ENCODE measurements around the gene ACSL5. TPM values are rescaled to one million over a fixed set of nuclear protein-coding genes. Genes with fewer than 3 reads are reported as not detected.

Gene ACSL5
- total and polyA plus RNA-seq, 2 of the 8 experiments (the other 6 are each of a cell fraction or from before 2014, with no cell fraction given), result not detected

DNA sequence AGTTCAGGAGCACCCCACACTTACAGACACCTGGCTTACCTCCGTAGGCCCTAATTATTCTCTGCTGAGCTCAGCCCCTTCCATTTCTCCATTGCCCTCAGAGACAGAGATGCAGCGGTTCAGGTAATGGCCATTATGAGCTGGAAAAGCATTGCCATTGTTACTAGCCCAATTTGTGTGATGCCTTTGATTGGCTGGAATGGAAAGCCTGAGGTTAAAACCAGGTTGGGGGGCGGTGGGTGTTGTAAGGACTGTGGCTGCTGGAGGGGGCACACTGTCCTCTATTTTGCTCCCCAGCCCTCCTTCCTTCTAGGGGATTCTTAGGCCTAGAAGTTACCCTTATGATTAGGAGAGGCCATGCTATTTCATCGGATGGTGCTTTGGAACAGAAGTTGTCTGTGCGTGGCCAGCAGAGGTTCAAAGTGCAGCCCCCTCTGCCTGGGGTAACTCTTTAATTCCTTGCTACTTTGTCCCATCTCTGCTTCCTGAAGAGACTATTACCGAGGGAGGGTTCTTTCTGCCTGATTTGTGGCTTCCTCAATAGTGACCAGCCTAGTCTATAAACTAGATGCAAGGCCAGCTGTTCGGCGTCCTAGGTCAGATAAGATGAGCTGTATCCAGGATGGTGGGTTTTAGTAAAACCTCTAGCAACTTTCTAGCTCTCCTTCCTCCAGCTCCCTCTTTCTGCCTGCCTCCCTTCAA is 14.2 kb upstream of the ACSL5 start (continued):
- TF ChIP-seq, protein P1, sequence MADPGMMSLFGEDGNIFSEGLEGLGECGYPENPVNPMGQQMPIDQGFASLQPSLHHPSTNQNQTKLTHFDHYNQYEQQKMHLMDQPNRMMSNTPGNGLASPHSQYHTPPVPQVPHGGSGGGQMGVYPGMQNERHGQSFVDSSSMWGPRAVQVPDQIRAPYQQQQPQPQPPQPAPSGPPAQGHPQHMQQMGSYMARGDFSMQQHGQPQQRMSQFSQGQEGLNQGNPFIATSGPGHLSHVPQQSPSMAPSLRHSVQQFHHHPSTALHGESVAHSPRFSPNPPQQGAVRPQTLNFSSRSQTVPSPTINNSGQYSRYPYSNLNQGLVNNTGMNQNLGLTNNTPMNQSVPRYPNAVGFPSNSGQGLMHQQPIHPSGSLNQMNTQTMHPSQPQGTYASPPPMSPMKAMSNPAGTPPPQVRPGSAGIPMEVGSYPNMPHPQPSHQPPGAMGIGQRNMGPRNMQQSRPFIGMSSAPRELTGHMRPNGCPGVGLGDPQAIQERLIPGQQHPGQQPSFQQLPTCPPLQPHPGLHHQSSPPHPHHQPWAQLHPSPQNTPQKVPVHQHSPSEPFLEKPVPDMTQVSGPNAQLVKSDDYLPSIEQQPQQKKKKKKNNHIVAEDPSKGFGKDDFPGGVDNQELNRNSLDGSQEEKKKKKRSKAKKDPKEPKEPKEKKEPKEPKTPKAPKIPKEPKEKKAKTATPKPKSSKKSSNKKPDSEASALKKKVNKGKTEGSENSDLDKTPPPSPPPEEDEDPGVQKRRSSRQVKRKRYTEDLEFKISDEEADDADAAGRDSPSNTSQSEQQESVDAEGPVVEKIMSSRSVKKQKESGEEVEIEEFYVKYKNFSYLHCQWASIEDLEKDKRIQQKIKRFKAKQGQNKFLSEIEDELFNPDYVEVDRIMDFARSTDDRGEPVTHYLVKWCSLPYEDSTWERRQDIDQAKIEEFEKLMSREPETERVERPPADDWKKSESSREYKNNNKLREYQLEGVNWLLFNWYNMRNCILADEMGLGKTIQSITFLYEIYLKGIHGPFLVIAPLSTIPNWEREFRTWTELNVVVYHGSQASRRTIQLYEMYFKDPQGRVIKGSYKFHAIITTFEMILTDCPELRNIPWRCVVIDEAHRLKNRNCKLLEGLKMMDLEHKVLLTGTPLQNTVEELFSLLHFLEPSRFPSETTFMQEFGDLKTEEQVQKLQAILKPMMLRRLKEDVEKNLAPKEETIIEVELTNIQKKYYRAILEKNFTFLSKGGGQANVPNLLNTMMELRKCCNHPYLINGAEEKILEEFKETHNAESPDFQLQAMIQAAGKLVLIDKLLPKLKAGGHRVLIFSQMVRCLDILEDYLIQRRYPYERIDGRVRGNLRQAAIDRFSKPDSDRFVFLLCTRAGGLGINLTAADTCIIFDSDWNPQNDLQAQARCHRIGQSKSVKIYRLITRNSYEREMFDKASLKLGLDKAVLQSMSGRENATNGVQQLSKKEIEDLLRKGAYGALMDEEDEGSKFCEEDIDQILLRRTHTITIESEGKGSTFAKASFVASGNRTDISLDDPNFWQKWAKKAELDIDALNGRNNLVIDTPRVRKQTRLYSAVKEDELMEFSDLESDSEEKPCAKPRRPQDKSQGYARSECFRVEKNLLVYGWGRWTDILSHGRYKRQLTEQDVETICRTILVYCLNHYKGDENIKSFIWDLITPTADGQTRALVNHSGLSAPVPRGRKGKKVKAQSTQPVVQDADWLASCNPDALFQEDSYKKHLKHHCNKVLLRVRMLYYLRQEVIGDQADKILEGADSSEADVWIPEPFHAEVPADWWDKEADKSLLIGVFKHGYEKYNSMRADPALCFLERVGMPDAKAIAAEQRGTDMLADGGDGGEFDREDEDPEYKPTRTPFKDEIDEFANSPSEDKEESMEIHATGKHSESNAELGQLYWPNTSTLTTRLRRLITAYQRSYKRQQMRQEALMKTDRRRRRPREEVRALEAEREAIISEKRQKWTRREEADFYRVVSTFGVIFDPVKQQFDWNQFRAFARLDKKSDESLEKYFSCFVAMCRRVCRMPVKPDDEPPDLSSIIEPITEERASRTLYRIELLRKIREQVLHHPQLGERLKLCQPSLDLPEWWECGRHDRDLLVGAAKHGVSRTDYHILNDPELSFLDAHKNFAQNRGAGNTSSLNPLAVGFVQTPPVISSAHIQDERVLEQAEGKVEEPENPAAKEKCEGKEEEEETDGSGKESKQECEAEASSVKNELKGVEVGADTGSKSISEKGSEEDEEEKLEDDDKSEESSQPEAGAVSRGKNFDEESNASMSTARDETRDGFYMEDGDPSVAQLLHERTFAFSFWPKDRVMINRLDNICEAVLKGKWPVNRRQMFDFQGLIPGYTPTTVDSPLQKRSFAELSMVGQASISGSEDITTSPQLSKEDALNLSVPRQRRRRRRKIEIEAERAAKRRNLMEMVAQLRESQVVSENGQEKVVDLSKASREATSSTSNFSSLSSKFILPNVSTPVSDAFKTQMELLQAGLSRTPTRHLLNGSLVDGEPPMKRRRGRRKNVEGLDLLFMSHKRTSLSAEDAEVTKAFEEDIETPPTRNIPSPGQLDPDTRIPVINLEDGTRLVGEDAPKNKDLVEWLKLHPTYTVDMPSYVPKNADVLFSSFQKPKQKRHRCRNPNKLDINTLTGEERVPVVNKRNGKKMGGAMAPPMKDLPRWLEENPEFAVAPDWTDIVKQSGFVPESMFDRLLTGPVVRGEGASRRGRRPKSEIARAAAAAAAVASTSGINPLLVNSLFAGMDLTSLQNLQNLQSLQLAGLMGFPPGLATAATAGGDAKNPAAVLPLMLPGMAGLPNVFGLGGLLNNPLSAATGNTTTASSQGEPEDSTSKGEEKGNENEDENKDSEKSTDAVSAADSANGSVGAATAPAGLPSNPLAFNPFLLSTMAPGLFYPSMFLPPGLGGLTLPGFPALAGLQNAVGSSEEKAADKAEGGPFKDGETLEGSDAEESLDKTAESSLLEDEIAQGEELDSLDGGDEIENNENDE (IDR thresholded peaks at IDR 0.05; ENCODE audit: insufficient replicate concordance, low read length), result no peak
- no peak for TF ChIP-seq CBX5 (IDR thresholded peaks at IDR 0.05; ENCODE audit: low read depth, low read length)
- no peak for TF ChIP-seq CHD2 (IDR thresholded peaks at IDR 0.05; ENCODE audit: low read length)
- TF ChIP-seq CREB1 (IDR thresholded peaks at IDR 0.05), result no peak
- TF ChIP-seq RNF2 (IDR thresholded peaks at IDR 0.05; ENCODE audit: borderline replicate concordance, low read depth, low read length, missing control alignments, poor library complexity, severe bottlenecking), result no peak
- no peak for TF ChIP-seq TAF1 (IDR thresholded peaks at IDR 0.05; ENCODE audit: low read depth, low read length)
- no peak for TF ChIP-seq FOSL1 (IDR thresholded peaks at IDR 0.05; ENCODE audit: insufficient read depth, low read depth, low read length)
